Measurements from ENCODE around the gene DPH2.

DPH2 gene

GRCh38 chr1:43998000-43998378 lies 28.2 kb downstream of the DPH2 start:
- Histone ChIP-seq H3K4me3 (ENCODE audit: low read depth in 1 of 2, low read length in 2 of 2) (no peak overlapping the region), H3K79me2 (ENCODE audit: insufficient read depth, low read length) (no peaks in the 10 kb centered on the region), H4K20me1 (ENCODE audit: insufficient read depth, low read length) (peaks cover 7% of the 10 kb centered on the region; the same call in 1 of the 2 replicates), H2AFZ (ENCODE audit: low read depth, low read length) (no peak overlapping the region), H3K4me2 (ENCODE audit: insufficient read depth, low read length) (no peak overlapping the region), H3K4me1 (ENCODE audit: insufficient read depth, low read length) (no peaks in the 10 kb centered on the region), H3K9ac (ENCODE audit: low read depth, low read length) (no peak overlapping the region), H3K9me3 (ENCODE audit: insufficient read depth, low read length, severe bottlenecking) (no peaks in the 10 kb centered on the region), H3K36me3 (ENCODE audit: insufficient read depth, low read length) (no peaks in the 10 kb centered on the region), H3K27ac (ENCODE audit: low read length) (no peak overlapping the region), H3K27me3 (ENCODE audit: insufficient read depth, low read length, poor library complexity) (no peaks in the 10 kb centered on the region)
- ATAC-seq (ENCODE audit: insufficient read depth, low read depth): no peak
- TF ChIP-seq EZH2 (IDR thresholded peaks at IDR 0.05; ENCODE audit: borderline replicate concordance, low read depth, low read length, severe bottlenecking) (no peak), CTCF (IDR thresholded peaks at IDR 0.05; ENCODE audit: borderline replicate concordance, extremely low read depth, low read length, poor library complexity, severe bottlenecking) (no peak)
- DNase-seq: no peak

DNA sequence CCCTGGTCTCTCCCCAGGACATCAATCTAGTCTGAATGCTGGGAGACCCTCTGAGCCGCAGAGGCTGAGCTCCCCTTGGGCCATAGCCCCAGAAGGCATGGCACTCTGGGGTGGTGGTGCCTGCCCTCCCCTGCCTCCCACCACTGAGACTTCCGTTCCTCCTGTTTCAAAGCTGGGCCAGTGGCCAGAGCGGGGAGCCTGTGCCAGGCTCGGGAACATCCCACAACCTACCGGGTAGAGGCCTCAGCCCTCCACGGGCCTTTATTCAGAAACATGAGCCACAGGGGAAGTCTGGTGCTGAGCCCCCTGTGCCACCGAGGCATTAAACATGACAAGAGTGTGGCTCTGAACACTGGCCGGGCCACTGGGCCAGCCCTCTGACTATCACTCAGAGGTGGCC lies 29.6 kb downstream of the DPH2 start:
- Histone ChIP-seq H3K27me3 (ENCODE audit: insufficient read depth, low read length, poor library complexity) (no peaks in the 10 kb centered on the region), H3K4me3 (ENCODE audit: low read depth in 1 of 2, low read length in 2 of 2) (no peak overlapping the region), H4K20me1 (ENCODE audit: insufficient read depth, low read length) (peaks cover 4% of the 10 kb centered on the region; the same call in 1 of the 2 replicates), H3K9ac (ENCODE audit: low read depth, low read length) (no peak overlapping the region), H3K4me1 (ENCODE audit: insufficient read depth, low read length) (no peaks in the 10 kb centered on the region), H3K4me2 (ENCODE audit: insufficient read depth, low read length) (no peak overlapping the region), H3K36me3 (ENCODE audit: insufficient read depth, low read length) (no peaks in the 10 kb centered on the region), H3K27ac (ENCODE audit: low read length) (no peak overlapping the region), H2AFZ (ENCODE audit: low read depth, low read length) (no peak overlapping the region), H3K79me2 (ENCODE audit: insufficient read depth, low read length) (no peaks in the 10 kb centered on the region), H3K9me3 (ENCODE audit: insufficient read depth, low read length, severe bottlenecking) (no peaks in the 10 kb centered on the region)
- ATAC-seq (ENCODE audit: insufficient read depth, low read depth): no peak
- no peak for DNase-seq
- TF ChIP-seq CTCF (IDR thresholded peaks at IDR 0.05; ENCODE audit: borderline replicate concordance, extremely low read depth, low read length, poor library complexity, severe bottlenecking) (no peak), EZH2 (IDR thresholded peaks at IDR 0.05; ENCODE audit: borderline replicate concordance, low read depth, low read length, severe bottlenecking) (no peak)

GRCh38 chr1:44000122-44000665 lies 30.4 kb downstream of the DPH2 start:
- no peaks in the 10 kb centered on the region for H3K79me2 ChIP-seq (ENCODE audit: insufficient read depth, low read length)
- no peak overlapping the region for H3K4me3 ChIP-seq (ENCODE audit: low read depth in 1 of 2, low read length in 2 of 2)
- no peaks in the 10 kb centered on the region; the same call in 1 of the 2 replicates for H4K20me1 ChIP-seq (ENCODE audit: insufficient read depth, low read length)
- no peaks in the 10 kb centered on the region for H3K4me1 ChIP-seq (ENCODE audit: insufficient read depth, low read length)
- no peaks in the 10 kb centered on the region for H3K9me3 ChIP-seq (ENCODE audit: insufficient read depth, low read length, severe bottlenecking)
- no peaks in the 10 kb centered on the region for H3K36me3 ChIP-seq (ENCODE audit: insufficient read depth, low read length)
- TF ChIP-seq EZH2 (IDR thresholded peaks at IDR 0.05; ENCODE audit: borderline replicate concordance, low read depth, low read length, severe bottlenecking) (no peak), CTCF (IDR thresholded peaks at IDR 0.05; ENCODE audit: borderline replicate concordance, extremely low read depth, low read length, poor library complexity, severe bottlenecking) (no peak)
- ATAC-seq (ENCODE audit: insufficient read depth, low read depth) (no peak), DNase-seq (no peak)
- H3K27me3 ChIP-seq (ENCODE audit: insufficient read depth, low read length, poor library complexity): no peaks in the 10 kb centered on the region
- no peak overlapping the region for H2AFZ ChIP-seq (ENCODE audit: low read depth, low read length)
- no peak overlapping the region for H3K4me2 ChIP-seq (ENCODE audit: insufficient read depth, low read length)
- no peak overlapping the region for H3K27ac ChIP-seq (ENCODE audit: low read length)
- H3K9ac ChIP-seq (ENCODE audit: low read depth, low read length): no peak overlapping the region

Measured in DND-41 (cell line).